Tibial nerve (tissue), 4 donors: ENCODE data around the gene CASQ1. TPM values are rescaled to one million over a fixed set of nuclear protein-coding genes. Genes with fewer than 3 reads are reported as not detected.

Source experiments
- DNase-seq, 2 donors: peaks; one replicate each; pipeline ENCODE4 v3.0.0-alpha.2; 2019; ENCODE audit warnings: low spot score in 2 of 2
- H3K27ac ChIP-seq, 4 donors: fragments of 200-600 bp; sonication (generic) in 3 of 4; one replicate each; pipeline ENCODE4 v1.5.1; 2017 to 2019; ENCODE audit warnings: mild to moderate bottlenecking in 1 of 4
- H3K27me3 ChIP-seq, 2 donors: fragments of 200-600 bp; sonication (generic) in 1 of 2; one replicate each; pipeline versions ENCODE4 v1.5.1 to v1.6.0; 2017 to 2019
- H3K36me3 ChIP-seq, 3 donors: fragments of 200-600 bp; sonication (generic); one replicate each; pipeline ENCODE4 v1.5.1; 2018 to 2019
- H3K4me1 ChIP-seq, 4 donors: fragments of 200-600 bp; sonication (generic) in 3 of 4; one replicate each; pipeline ENCODE4 v1.5.1; 2017 to 2019
- H3K4me3 ChIP-seq, 4 donors: fragments of 200-600 bp; sonication (generic) in 3 of 4; one replicate each; pipeline ENCODE4 v1.5.1; 2017 to 2019; ENCODE audit warnings: mild to moderate bottlenecking in 1 of 4, moderate library complexity in 1 of 4
- H3K9me3 ChIP-seq, 4 donors: fragments of 200-600 bp; sonication (generic) in 3 of 4; one replicate each; pipeline ENCODE4 v1.5.1; 2017 to 2019
- CTCF ChIP-seq, 5 experiments: fragments of 200-600 bp in 3 of 5; fragments of 450-650 bp in 2 of 5; sonication (generic) in 3 of 5; IDR thresholded peaks; one replicate each; pipeline ENCODE4 v1.5.1; 2016 to 2019; ENCODE audit warnings: antibody characterized with exemption in 5 of 5, mild to moderate bottlenecking in 3 of 5, moderate library complexity in 2 of 5
- EP300 ChIP-seq, 2 donors: sonication (generic); formaldehyde crosslinking; IDR thresholded peaks; one replicate each; pipeline ENCODE4 v1.6.1; 2017; ENCODE audit warnings: antibody characterized with exemption in 2 of 2, mild to moderate bottlenecking in 1 of 2
- POLR2A ChIP-seq, 2 donors: fragments of 450-650 bp; IDR thresholded peaks; one replicate each; pipeline ENCODE4 v1.6.1; 2017; ENCODE audit warnings: antibody characterized with exemption in 2 of 2, mild to moderate bottlenecking in 2 of 2, moderate library complexity in 2 of 2
- WGBS, 2 donors: methylation state at CpG; one replicate each; pipeline ENCODE4 v1.1.5; 2018; 5-methylcytosine and 5-hydroxymethylcytosine counted together
- total RNA-seq, 4 donors: library from RNA; depleted of rRNA; stranded (reverse); fragments of >200 nt; gene quantifications; one replicate each; pipeline ENCODE4 v1.1.0, GENCODE V29; 2016

CASQ1 gene
- total RNA-seq, 4 donors from 2014 or later = 0.98 to 1.7 TPM; not detected in 2

- H3K27me3 ChIP-seq = no peaks in the 10 kb centered on the region
- no peaks in the 10 kb centered on the region for H3K36me3 ChIP-seq
- H3K27ac ChIP-seq = peak overlapping the region in 1 of 4 donors; percentile 10
- TF ChIP-seq EP300 (IDR thresholded peaks at IDR 0.05) (no peak), CTCF (IDR thresholded peaks at IDR 0.05) (no peak), POLR2A (IDR thresholded peaks at IDR 0.05) (no peak)
- DNase-seq = no peak
- H3K4me1 ChIP-seq = peaks cover 0 to 9% (median 0%) of the 10 kb centered on the region in 4 donors
- H3K4me3 ChIP-seq = no peak overlapping the region
- 41 to 58% methylated on average over 2 of the region's 2 CpGs for WGBS, 2 donors
- no peaks in the 10 kb centered on the region for H3K9me3 ChIP-seq
These were observed 27.4 kb upstream of the CASQ1 start for GRCh38 chr1:160162931-160163330.

- Histone ChIP-seq H3K4me3 (no peak overlapping the region), H3K36me3 (no peaks in the 10 kb centered on the region), H3K27ac (no peak overlapping the region), H3K9me3 (no peaks in the 10 kb centered on the region), H3K27me3 (no peaks in the 10 kb centered on the region), H3K4me1 (peaks cover 0 to 9% (median 0%) of the 10 kb centered on the region in 4 donors)
- DNase-seq = no peak
- TF ChIP-seq POLR2A (IDR thresholded peaks at IDR 0.05) = no peak
- TF ChIP-seq EP300 (IDR thresholded peaks at IDR 0.05) = no peak
- TF ChIP-seq CTCF (IDR thresholded peaks at IDR 0.05) = no peak
- WGBS, 2 donors = 96 to 100% methylated on average over 1 of the region's 1 CpG
These were observed 26.8 kb upstream of the CASQ1 start for GRCh38 chr1:160163615-160164014.

- H3K9me3 ChIP-seq = no peaks in the 10 kb centered on the region
- no peaks in the 10 kb centered on the region for H3K36me3 ChIP-seq
- no peak for DNase-seq
- no peaks in the 10 kb centered on the region for H3K27me3 ChIP-seq
- H3K27ac ChIP-seq = no peak overlapping the region
- WGBS, 2 donors = 89 to 91% methylated on average over 10 of the region's 10 CpGs
- H3K4me1 ChIP-seq = peaks cover 0 to 9% (median 0%) of the 10 kb centered on the region in 4 donors
- TF ChIP-seq EP300 (IDR thresholded peaks at IDR 0.05) = no peak
- TF ChIP-seq CTCF (IDR thresholded peaks at IDR 0.05) = no peak
- no peak for TF ChIP-seq POLR2A (IDR thresholded peaks at IDR 0.05)
- no peak overlapping the region for H3K4me3 ChIP-seq
These were observed 26.3 kb upstream of the CASQ1 start for GRCh38 chr1:160164121-160164520.

- Histone ChIP-seq H3K27me3 (no peaks in the 10 kb centered on the region), H3K27ac (no peak overlapping the region), H3K36me3 (no peaks in the 10 kb centered on the region), H3K9me3 (no peaks in the 10 kb centered on the region), H3K4me1 (peaks cover 0 to 15% (median 0%) of the 10 kb centered on the region in 4 donors), H3K4me3 (no peak overlapping the region)
- 81 to 88% methylated on average over 12 of the region's 12 CpGs for WGBS, 2 donors
- TF ChIP-seq CTCF (IDR thresholded peaks at IDR 0.05) (no peak), POLR2A (IDR thresholded peaks at IDR 0.05) (no peak), EP300 (IDR thresholded peaks at IDR 0.05) (no peak)
- no peak for DNase-seq
These were observed 24.1 kb upstream of the CASQ1 start for GRCh38 chr1:160166166-160166868.

- Histone ChIP-seq H3K4me3 (no peak overlapping the region), H3K36me3 (no peaks in the 10 kb centered on the region), H3K27me3 (no peaks in the 10 kb centered on the region), H3K4me1 (peaks cover 0 to 12% (median 0%) of the 10 kb centered on the region in 4 donors), H3K27ac (no peak overlapping the region), H3K9me3 (no peaks in the 10 kb centered on the region)
- TF ChIP-seq POLR2A (IDR thresholded peaks at IDR 0.05) = no peak
- no peak for TF ChIP-seq EP300 (IDR thresholded peaks at IDR 0.05)
- TF ChIP-seq CTCF (IDR thresholded peaks at IDR 0.05) = no peak
- DNase-seq = no peak
- 95 to 100% methylated on average over 4 of the region's 4 CpGs for WGBS, 2 donors
These were observed 23.3 kb upstream of the CASQ1 start for GRCh38 chr1:160167056-160167455.
